GM10266 (cell line): ENCODE results near the gene PARP3.

Experiments used
- DNase-seq: peaks from one replicate; pipeline ENCODE4 v3.0.0; 2012; ENCODE audit errors: extremely low spot score
- TF ChIP-seq, protein P1 (sequence below): IDR thresholded peaks from 2 replicates; pipeline ENCODE4 v1.5.1; 2012; ENCODE audit warnings: mild to moderate bottlenecking, low read depth; ENCODE audit not compliant: control insufficient read depth, insufficient read depth; ENCODE audit errors: missing control alignments

Gene PARP3

DNA sequence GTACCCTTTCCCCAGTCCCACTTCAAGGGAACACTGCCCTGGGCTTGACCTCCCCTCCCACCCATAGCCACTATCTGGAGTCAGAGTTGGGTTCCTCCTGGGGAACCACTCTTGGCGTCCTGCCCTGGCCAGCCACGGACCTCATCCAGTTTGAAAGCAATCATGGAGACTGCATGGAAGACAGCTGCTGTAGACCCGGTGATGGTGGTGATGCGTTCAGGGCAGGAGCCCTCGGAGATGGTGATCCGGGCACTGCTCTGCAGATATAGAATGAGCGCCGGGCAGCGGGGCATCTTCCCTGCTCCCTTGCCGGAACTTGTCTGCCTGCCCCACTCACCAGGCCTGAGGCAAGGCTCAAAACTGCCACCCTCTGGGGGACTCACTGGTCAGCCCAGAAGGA is 18.2 kb downstream of the PARP3 start:
- DNase-seq: no peak
- TF ChIP-seq, protein P1, sequence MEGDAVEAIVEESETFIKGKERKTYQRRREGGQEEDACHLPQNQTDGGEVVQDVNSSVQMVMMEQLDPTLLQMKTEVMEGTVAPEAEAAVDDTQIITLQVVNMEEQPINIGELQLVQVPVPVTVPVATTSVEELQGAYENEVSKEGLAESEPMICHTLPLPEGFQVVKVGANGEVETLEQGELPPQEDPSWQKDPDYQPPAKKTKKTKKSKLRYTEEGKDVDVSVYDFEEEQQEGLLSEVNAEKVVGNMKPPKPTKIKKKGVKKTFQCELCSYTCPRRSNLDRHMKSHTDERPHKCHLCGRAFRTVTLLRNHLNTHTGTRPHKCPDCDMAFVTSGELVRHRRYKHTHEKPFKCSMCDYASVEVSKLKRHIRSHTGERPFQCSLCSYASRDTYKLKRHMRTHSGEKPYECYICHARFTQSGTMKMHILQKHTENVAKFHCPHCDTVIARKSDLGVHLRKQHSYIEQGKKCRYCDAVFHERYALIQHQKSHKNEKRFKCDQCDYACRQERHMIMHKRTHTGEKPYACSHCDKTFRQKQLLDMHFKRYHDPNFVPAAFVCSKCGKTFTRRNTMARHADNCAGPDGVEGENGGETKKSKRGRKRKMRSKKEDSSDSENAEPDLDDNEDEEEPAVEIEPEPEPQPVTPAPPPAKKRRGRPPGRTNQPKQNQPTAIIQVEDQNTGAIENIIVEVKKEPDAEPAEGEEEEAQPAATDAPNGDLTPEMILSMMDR: no peak

- TF ChIP-seq, protein P1: no peak
- no peak for DNase-seq
Observed at GRCh38 chr3:51961011-51961410, 18.8 kb downstream of the PARP3 start.

DNA sequence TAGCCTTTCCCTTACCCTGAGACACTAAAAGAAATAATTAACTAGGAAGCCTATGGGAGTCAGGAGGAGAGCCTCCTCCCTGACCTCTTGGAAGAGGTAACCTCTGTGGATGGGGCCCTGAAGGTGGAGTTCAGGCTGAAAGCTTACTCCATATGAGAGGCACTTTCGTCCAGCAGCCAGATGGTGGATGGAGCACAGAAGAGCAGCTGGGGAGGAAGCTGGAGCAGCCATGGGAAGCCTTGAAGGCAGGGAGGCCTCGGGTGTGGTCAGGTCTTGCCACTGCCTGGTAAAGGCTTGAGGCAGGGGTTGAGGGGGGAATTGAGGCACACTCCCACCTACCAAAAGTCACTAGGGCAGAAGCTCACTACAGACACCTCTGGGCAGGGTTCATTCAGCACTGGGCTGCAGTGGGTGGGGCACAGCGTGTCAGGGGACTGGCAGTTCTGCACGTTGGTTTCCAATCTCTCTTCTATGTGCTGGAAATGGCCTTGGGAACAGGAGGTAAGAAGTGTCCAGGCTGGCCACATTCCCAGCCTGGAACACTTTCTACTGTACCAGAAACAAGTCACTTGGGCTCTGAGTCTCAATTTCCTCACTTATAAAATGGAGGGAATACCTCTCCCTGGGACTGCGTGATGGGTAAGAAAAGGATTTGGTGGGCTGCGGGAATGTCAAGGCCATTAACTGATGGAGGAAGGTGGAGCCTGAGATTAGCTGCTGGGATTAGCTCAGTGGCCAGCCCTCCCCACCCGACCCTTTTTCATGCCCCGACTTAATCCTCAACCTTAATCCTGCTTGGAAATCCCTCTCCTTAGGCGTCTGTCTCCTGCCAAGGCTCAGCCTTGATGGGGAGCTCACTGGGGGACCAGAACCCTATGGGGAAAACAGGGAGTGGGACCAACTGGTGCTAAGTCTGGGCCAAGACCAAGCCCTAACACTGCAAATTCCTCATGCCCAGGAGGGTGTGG is 19.7 kb downstream of the PARP3 start:
- TF ChIP-seq, protein P1: no peak
- DNase-seq: no peak

GRCh38 chr3:51962854-51963530 is 20.8 kb downstream of the PARP3 start:
- TF ChIP-seq, protein P1: no peak
- DNase-seq: no peak

- no peak for DNase-seq
- TF ChIP-seq, protein P1: no peak
Observed at GRCh38 chr3:51963951-51964451, 21.8 kb downstream of the PARP3 start.

DNA sequence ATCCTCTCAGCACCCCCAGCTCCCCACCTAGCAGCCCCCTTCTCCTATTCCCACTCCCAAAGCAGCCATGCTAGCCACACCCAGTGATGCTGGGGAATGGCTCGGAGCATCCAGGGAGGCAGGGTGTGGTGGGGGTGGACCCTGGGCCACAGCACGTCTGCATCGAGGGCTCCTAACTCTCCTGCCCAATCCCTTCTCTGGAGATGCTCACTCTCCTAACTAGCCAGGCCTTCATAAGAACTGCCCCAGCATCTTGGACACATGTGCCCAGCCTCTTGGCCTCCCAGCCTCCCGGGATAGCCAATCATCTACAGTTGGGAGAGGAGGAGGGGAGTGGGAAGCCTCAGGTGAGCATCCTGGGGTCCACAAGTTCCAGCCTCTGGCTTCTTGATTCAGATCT is 22.4 kb downstream of the PARP3 start:
- TF ChIP-seq, protein P1: no peak
- no peak for DNase-seq
